Osteoblast (primary cell): ENCODE measurements around the gene TBC1D2B. TPM values are rescaled to one million over a fixed set of nuclear protein-coding genes. Genes with fewer than 3 reads are reported as not detected.

Source experiments
- DNase-seq: peaks from one replicate; pipeline ENCODE4 v3.0.0; 2011; ENCODE audit warnings: low spot score, mixed read lengths; ENCODE audit not compliant: insufficient read length; ENCODE audit errors: missing footprints
- H2AFZ ChIP-seq: 2 replicates; pipeline ENCODE4 v1.6.0; 2011; ENCODE audit warnings: mild to moderate bottlenecking, low read length
- H3K27ac ChIP-seq: 2 replicates; pipeline ENCODE4 v1.5.1; 2011; ENCODE audit warnings: mild to moderate bottlenecking, low read depth, low read length, moderate library complexity
- H3K27me3 ChIP-seq: 2 replicates; pipeline ENCODE4 v1.6.0; 2012; ENCODE audit warnings: mild to moderate bottlenecking, control low read depth, inconsistent platforms, low read length, moderate library complexity; ENCODE audit not compliant: insufficient read depth
- H3K36me3 ChIP-seq: 2 replicates; pipeline ENCODE4 v1.5.1; 2011; ENCODE audit warnings: mild to moderate bottlenecking, low read length, control low read depth, moderate library complexity; ENCODE audit not compliant: insufficient read depth
- H3K4me1 ChIP-seq: 2 replicates; pipeline ENCODE4 v1.5.1; 2011; ENCODE audit warnings: mild to moderate bottlenecking, low read length, control low read depth, moderate library complexity; ENCODE audit not compliant: insufficient read depth
- H3K4me2 ChIP-seq: 2 replicates; pipeline ENCODE4 v1.6.0; 2011; ENCODE audit warnings: mild to moderate bottlenecking, low read length; ENCODE audit not compliant: insufficient read depth
- H3K4me3 ChIP-seq: fragments of 200-600 bp; sonication (generic); 3 replicates; pipeline ENCODE4 v1.5.1; 2012; ENCODE audit warnings: mild to moderate bottlenecking, low read length, inconsistent platforms; ENCODE audit not compliant: insufficient read depth
- H3K79me2 ChIP-seq: 2 replicates; pipeline ENCODE4 v1.6.0; 2012; ENCODE audit warnings: mild to moderate bottlenecking, low read length, control low read depth, inconsistent platforms; ENCODE audit not compliant: insufficient read depth
- H3K9me3 ChIP-seq: 2 replicates; pipeline ENCODE4 v1.5.1; 2011; ENCODE audit warnings: low read depth, low read length, control low read depth
- H4K20me1 ChIP-seq: 2 replicates; pipeline ENCODE4 v1.6.0; 2012; ENCODE audit warnings: mild to moderate bottlenecking, low read length, control low read depth; ENCODE audit not compliant: insufficient read depth
- CTCF ChIP-seq: IDR thresholded peaks from 2 replicates; pipeline ENCODE4 v1.5.1; 2011; ENCODE audit warnings: mild to moderate bottlenecking, low read depth, low read length, moderate library complexity; ENCODE audit errors: extremely low read depth
- total RNA-seq: library from RNA; depleted of rRNA; stranded (reverse); fragments of >200 nt; gene quantifications from 2 replicates; pipeline ENCODE4 v1.2.3, GENCODE V29; 2012

Gene TBC1D2B
- total RNA-seq, 1 donor = 58.3 TPM

GRCh38 chr15:78097667-78098066, 20.2 kb upstream of the TBC1D2B start:
- DNase-seq = no peak
- no peak for TF ChIP-seq CTCF
- peaks cover 6% of the 10 kb centered on the region for H3K27me3 ChIP-seq
- H3K36me3 ChIP-seq = no peaks in the 10 kb centered on the region
- H3K4me2 ChIP-seq = no peak overlapping the region
- H3K79me2 ChIP-seq = no peaks in the 10 kb centered on the region
- H3K9me3 ChIP-seq = no peaks in the 10 kb centered on the region
- no peak overlapping the region for H3K4me3 ChIP-seq
- no peak overlapping the region for H2AFZ ChIP-seq
- no peak overlapping the region for H3K27ac ChIP-seq
- H3K4me1 ChIP-seq = peaks cover 11% of the 10 kb centered on the region
- H4K20me1 ChIP-seq = no peaks in the 10 kb centered on the region

DNA sequence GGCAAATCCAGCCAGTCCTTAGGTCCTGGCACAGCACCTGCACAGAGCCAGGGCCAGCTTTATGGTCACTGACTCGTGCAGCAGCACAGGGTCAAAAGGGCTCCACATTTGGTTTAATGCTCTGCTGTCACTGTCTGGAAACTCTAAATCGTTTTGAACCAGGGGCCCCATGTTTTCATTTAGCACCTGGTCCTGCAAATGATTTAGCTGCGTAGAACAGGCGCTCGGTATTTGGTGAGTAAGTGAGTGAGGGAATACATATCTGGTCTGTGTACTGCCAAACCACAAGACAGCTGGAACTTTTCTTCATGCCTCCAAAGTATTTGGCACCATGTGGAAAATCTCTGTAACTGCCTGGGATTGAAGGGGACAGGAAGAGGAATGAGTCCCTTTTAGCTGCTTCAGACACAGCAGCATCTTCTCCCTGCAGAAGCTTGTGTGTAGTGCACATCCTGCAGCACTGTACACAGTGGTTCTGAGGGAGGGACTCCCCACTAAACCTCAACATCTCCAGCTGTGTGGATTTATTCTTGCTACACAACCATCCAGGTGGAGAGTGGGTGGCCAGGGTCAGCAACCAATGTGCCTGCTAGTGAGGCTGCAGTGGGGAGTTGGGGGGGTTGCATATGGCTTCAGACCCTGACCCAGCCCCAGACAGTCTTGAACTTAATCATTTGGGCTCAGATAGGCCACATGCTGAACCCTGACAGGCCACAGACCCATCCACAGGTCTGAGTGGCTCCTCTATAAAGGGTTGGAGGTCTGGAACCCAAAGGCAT, 15.9 kb upstream of the TBC1D2B start:
- no peak overlapping the region for H3K27ac ChIP-seq
- H3K9me3 ChIP-seq = no peaks in the 10 kb centered on the region
- TF ChIP-seq CTCF = no peak
- H3K4me3 ChIP-seq = no peak overlapping the region
- no peaks in the 10 kb centered on the region for H3K36me3 ChIP-seq
- H3K79me2 ChIP-seq = no peaks in the 10 kb centered on the region
- H2AFZ ChIP-seq = no peak overlapping the region
- no peaks in the 10 kb centered on the region for H4K20me1 ChIP-seq
- peak; percentile 91 for DNase-seq
- peak overlapping the region; percentile 14 for H3K4me2 ChIP-seq
- H3K4me1 ChIP-seq = peaks cover 11% of the 10 kb centered on the region
- peaks cover 12% of the 10 kb centered on the region for H3K27me3 ChIP-seq

DNA sequence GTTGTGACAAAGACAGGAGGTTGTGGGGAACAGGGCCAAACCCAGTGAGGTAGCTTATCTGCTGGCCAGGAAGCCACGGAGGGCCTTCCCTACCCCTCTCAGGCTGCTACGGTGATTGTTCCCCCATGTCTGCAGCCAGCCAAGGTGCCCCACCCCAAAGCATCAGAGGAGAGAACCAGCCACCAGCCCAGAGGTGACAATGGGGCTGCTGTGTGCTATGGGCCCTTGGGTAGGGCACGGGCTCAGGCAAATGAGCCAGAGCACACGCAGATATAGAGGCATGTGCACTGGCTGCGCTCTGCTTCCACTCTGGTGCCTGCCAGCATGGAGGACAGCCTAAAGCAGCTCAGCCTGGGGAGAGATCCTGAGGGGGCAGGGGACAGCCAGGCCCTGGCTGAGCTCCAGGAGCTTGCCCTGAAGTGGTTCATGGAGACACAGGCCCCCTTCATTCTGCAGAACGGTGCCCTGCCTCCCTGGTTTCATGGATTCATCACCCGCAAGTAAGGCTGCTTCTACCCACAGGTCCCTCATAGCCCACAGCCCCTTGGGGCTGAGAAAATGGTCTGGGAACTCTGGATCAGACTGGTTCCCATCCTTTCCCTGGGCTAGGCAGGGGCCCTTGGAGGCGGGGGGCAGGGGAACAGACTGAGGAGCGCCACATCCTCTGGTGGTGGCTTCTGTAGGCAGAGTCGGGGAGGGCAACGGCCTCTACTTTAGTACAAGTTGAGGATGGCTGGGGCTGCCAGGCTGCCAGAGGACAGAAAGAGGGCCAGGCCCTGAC, 14.9 kb upstream of the TBC1D2B start, which contains the start of gene SH2D7:
TSS of gene SH2D7 (plus strand) at position 301 of the 781 bp plus-strand sequence. CDS start at position 325, 24 bp downstream.
- Histone ChIP-seq H2AFZ (no peak within 1 kb of the TSS), H4K20me1 (no peaks in the 10 kb centered on the region), H3K79me2 (no peaks in the 10 kb centered on the region), H3K9me3 (no peaks in the 10 kb centered on the region), H3K4me2 (peak within 1 kb of the TSS; percentile 14), H3K4me3 (no peak within 1 kb of the TSS), H3K27ac (no peak within 1 kb of the TSS), H3K4me1 (peaks cover 11% of the 10 kb centered on the region), H3K27me3 (peaks cover 12% of the 10 kb centered on the region), H3K36me3 (no peaks in the 10 kb centered on the region)
- DNase-seq = no peak
- TF ChIP-seq CTCF = no peak
